Measurements from ENCODE around the gene CCDC51.

The CCDC51 gene

DNA sequence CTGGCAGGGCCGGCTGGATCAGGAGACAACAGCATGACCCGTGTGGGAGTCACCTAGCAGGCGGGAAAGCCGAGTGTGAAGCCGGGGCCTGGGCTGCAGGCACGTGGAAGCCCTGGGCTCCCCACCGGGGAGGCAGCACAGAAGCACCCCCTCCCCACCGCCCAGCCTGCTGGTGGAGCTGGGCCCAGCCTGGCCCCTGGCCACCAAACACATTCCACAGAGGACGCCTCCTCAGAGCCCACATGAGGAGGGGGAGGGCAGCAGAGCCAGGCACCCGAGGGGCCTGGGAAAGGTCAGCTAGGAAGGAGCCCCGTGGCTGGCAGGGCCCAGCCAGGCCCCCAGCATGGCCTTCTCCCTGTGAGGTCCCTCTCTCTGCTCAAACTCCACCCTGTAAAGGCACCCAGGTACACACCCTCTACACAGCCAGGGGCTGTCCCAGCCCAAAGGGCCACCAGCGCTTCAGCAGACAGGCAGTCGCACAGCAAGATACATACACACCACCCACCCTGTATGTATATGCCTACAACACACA, 14.6 kb downstream of the CCDC51 start:
- Mint-ChIP-seq H3K4me3 (no peak overlapping the region), H3K36me3 (no peaks in the 10 kb centered on the region), H3K9me3 (no peaks in the 10 kb centered on the region), H3K27me3 (peaks cover 19 to 23% of the 10 kb centered on the region in 2 donors), H3K4me1 (peaks cover 9 to 19% of the 10 kb centered on the region in 2 donors), H3K27ac (no peak overlapping the region)
- DNase-seq (no peak), ATAC-seq (replicated peaks) (no peak)

- no peak for DNase-seq
- peaks cover 3 to 11% of the 10 kb centered on the region in 2 donors for H3K4me1 Mint-ChIP-seq
- H3K4me3 Mint-ChIP-seq = no peak overlapping the region
- peaks cover 12 to 18% of the 10 kb centered on the region in 2 donors for H3K27me3 Mint-ChIP-seq
- no peak for ATAC-seq (replicated peaks)
- no peaks in the 10 kb centered on the region for H3K9me3 Mint-ChIP-seq
- H3K27ac Mint-ChIP-seq = no peak overlapping the region
- no peaks in the 10 kb centered on the region for H3K36me3 Mint-ChIP-seq
Observed at GRCh38 chr3:48423883-48424695, 15.8 kb downstream of the CCDC51 start.

- H3K27ac Mint-ChIP-seq = no peak overlapping the region
- no peaks in the 10 kb centered on the region for H3K36me3 Mint-ChIP-seq
- peaks cover 3 to 9% of the 10 kb centered on the region in 2 donors for H3K4me1 Mint-ChIP-seq
- peaks cover 10 to 16% of the 10 kb centered on the region in 2 donors for H3K27me3 Mint-ChIP-seq
- DNase-seq = no peak
- ATAC-seq (replicated peaks) = no peak
- H3K4me3 Mint-ChIP-seq = no peak overlapping the region
- no peaks in the 10 kb centered on the region for H3K9me3 Mint-ChIP-seq
Observed at GRCh38 chr3:48423241-48423882, 16.6 kb downstream of the CCDC51 start.

DNA sequence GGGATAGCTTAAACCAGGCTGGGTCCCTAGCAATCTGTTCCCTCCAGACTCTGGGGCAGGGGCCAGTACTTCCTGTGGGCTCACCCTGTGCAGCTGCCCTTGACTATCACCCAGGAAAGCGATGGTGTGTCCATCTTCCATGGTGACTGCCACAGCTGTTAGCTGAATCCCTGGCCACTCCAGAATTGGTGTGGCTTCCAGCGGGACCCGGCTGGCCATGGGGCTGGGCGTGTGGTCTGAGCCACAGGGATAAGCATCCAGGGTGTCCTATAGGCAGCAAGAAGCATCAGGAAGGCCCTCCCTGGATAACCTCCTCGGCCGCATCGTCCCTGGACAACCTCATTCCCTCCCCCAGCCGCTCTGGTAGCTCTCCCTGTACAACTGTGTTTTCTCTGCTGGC, 17.2 kb downstream of the CCDC51 start:
- Mint-ChIP-seq H3K4me1 (peaks cover 3 to 7% of the 10 kb centered on the region in 2 donors), H3K4me3 (no peak overlapping the region), H3K9me3 (no peaks in the 10 kb centered on the region), H3K27me3 (peaks cover 3 to 9% of the 10 kb centered on the region in 2 donors), H3K27ac (no peak overlapping the region), H3K36me3 (no peaks in the 10 kb centered on the region)
- DNase-seq (no peak), ATAC-seq (replicated peaks) (no peak)

DNA sequence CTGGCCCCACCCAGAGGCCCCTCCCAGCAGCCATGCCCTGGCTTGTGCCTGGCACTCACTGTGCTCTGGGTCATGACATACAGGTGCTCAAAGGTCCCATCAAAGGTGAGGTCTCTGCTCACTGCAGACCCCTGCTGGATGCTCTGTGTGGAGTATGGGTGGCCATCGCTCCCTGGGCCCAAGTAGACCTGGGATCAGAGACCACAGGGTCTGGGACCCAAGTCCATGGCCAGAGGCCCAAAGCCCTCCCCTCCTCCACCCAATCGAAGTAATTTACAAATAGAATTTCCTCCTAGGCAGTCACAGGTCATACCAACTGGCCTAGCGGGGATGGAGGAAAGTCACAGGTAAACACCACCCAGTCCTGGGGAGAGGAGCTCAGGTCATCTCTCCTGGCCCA, 17.6 kb downstream of the CCDC51 start:
- Mint-ChIP-seq H3K9me3 (no peaks in the 10 kb centered on the region), H3K36me3 (no peaks in the 10 kb centered on the region), H3K27me3 (peaks cover 0 to 5% of the 10 kb centered on the region in 2 donors), H3K4me1 (peaks cover 3 to 7% of the 10 kb centered on the region in 2 donors), H3K27ac (no peak overlapping the region), H3K4me3 (no peak overlapping the region)
- DNase-seq (no peak), ATAC-seq (replicated peaks) (no peak)

DNA sequence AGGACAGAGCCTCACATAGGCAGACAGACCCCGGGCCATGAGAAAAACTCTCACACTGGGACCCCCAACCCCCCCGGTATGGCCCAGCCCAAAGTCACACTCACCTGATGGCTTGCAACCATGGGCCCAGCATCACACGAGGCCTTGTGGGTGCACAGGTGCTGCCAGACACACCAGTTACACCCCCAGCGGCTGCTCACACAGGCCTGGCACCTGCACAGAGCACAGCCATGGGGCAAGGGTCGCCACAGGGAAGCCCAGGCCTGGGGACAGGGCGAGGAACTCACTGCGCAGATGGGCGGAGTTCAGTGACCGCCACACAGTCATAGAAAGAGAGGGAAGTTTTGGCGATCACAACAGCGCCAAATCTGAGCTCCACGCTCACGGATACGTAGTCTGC, 19.4 kb downstream of the CCDC51 start:
- Mint-ChIP-seq H3K4me1 (peaks cover 3 to 7% of the 10 kb centered on the region in 2 donors), H3K9me3 (no peaks in the 10 kb centered on the region), H3K36me3 (no peaks in the 10 kb centered on the region), H3K4me3 (no peak overlapping the region), H3K27ac (no peak overlapping the region), H3K27me3 (no peaks in the 10 kb centered on the region)
- no peak for ATAC-seq (replicated peaks)
- DNase-seq = no peak

DNA sequence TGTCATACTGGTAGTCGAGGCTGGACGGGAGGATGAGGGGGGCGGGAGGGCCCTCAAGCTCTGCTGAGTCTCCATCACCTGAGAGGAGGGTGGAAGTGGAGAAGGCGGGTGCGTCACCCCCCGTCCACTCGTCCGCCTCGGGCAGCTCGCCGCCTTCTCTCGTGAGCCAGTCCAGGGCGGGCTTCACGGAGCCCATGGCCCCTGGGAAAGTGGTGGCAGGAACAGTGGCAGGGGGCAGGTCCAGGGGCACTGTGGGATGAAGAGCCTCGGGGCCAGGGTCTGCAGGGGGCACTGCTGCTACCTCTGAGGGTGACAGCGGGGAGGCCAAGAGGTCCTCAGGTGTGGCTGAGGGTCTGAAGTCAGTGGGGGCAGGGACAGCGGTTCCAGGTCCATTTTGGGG, 20.3 kb downstream of the CCDC51 start:
- ATAC-seq (replicated peaks) (no peak), DNase-seq (no peak)
- H3K27ac Mint-ChIP-seq = no peak overlapping the region
- H3K36me3 Mint-ChIP-seq = no peaks in the 10 kb centered on the region
- H3K27me3 Mint-ChIP-seq = no peaks in the 10 kb centered on the region
- H3K4me3 Mint-ChIP-seq = no peak overlapping the region
- H3K4me1 Mint-ChIP-seq = peaks cover 3 to 7% of the 10 kb centered on the region in 2 donors
- H3K9me3 Mint-ChIP-seq = no peaks in the 10 kb centered on the region

DNA sequence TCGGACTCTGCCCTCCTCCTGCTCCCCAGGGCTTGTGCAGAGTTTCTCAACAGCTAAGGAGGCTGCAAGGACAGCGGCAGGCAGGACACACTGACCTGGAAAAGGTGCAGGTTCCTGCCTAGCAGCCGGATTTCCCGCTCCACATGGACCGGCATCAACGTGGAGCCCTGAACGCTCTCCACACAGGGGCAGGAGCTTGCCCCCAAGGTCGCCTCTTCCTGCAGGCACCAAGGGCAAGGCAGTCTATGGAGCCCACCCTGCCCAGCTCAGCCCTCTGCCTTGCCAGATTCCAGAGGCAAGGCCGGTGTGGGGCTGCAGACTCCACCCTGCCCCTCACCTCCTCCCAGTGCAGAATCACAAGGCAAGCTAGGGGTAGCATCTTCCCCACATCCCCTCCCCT, 20.8 kb downstream of the CCDC51 start:
- DNase-seq (no peak), ATAC-seq (replicated peaks) (no peak)
- Mint-ChIP-seq H3K27me3 (no peaks in the 10 kb centered on the region), H3K27ac (no peak overlapping the region), H3K4me3 (no peak overlapping the region), H3K36me3 (no peaks in the 10 kb centered on the region), H3K4me1 (peaks cover 3 to 7% of the 10 kb centered on the region in 2 donors), H3K9me3 (no peaks in the 10 kb centered on the region)

- Mint-ChIP-seq H3K27me3 (no peaks in the 10 kb centered on the region), H3K36me3 (no peaks in the 10 kb centered on the region), H3K4me3 (no peak overlapping the region), H3K27ac (no peak overlapping the region), H3K9me3 (no peaks in the 10 kb centered on the region), H3K4me1 (peaks cover 3 to 7% of the 10 kb centered on the region in 2 donors)
- DNase-seq = no peak
- ATAC-seq (replicated peaks) = no peak
Observed at GRCh38 chr3:48418651-48419050, 21.3 kb downstream of the CCDC51 start.

- no peaks in the 10 kb centered on the region for H3K9me3 Mint-ChIP-seq
- H3K27me3 Mint-ChIP-seq = no peaks in the 10 kb centered on the region
- H3K36me3 Mint-ChIP-seq = no peaks in the 10 kb centered on the region
- H3K27ac Mint-ChIP-seq = no peak overlapping the region
- DNase-seq (no peak), ATAC-seq (replicated peaks) (no peak)
- H3K4me3 Mint-ChIP-seq = no peak overlapping the region
- peaks cover 3 to 5% of the 10 kb centered on the region in 2 donors for H3K4me1 Mint-ChIP-seq
Observed at GRCh38 chr3:48418140-48418539, 21.8 kb downstream of the CCDC51 start.

DNA sequence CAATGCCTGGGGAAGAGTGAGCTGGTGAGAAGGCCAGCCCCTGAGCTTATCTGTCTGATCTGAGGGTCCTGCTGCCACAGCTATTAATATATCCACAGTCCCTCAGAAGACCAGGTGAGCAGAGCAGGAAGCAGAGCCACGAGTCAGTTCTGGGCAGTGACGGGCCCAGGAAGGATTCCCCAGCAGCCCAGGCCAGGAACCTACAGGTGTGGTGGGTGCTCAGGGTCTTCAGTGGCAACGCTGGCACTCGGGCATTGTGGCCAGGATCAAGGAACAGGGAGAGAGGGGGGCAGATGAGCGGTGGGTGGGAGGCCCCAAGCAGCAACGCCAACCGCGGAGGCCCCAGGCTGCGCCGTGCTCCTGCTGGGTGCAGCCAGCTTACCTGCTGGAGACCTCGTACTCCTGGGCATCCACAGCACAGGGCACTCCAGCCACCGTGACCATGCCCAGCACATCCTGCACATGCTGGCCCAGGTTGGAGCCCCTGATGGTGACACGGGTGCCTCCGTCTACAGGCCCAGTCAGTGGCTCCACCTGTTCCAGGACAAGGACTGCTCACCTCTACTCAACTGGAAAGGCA, 22.3 kb downstream of the CCDC51 start:
- Mint-ChIP-seq H3K27me3 (no peaks in the 10 kb centered on the region), H3K4me1 (no peaks in the 10 kb centered on the region), H3K9me3 (no peaks in the 10 kb centered on the region), H3K36me3 (no peaks in the 10 kb centered on the region), H3K27ac (no peak overlapping the region), H3K4me3 (no peak overlapping the region)
- ATAC-seq (replicated peaks) (no peak), DNase-seq (no peak)

DNA sequence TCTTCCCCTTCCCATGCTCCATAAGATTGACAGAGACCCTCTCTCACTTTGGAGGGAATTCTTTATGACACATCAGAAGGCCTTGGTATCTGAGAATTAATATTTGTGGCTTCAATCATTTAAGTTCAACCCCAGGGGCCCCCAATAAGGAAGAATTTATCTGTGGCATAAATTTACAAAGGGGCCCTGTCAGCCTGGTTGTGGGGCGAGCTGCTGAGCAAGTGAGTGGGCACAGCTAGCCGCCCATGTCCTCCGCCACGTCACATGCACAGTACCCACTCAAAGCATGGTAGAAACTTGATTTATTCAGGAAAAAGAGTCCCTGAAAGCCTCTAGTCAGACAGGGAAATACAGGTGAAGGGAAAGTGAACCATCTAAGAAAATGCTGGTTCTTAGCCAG, 23.4 kb downstream of the CCDC51 start:
- Mint-ChIP-seq H3K4me3 (no peak overlapping the region), H3K9me3 (no peaks in the 10 kb centered on the region), H3K4me1 (no peaks in the 10 kb centered on the region), H3K27ac (no peak overlapping the region), H3K36me3 (no peaks in the 10 kb centered on the region), H3K27me3 (no peaks in the 10 kb centered on the region)
- no peak for ATAC-seq (replicated peaks)
- DNase-seq = no peak

GRCh38 chr3:48416091-48416505, 23.8 kb downstream of the CCDC51 start:
- H3K4me1 Mint-ChIP-seq = no peaks in the 10 kb centered on the region
- no peaks in the 10 kb centered on the region for H3K36me3 Mint-ChIP-seq
- H3K27me3 Mint-ChIP-seq = no peaks in the 10 kb centered on the region
- no peaks in the 10 kb centered on the region for H3K9me3 Mint-ChIP-seq
- no peak for ATAC-seq (replicated peaks)
- no peak overlapping the region for H3K27ac Mint-ChIP-seq
- H3K4me3 Mint-ChIP-seq = no peak overlapping the region
- no peak for DNase-seq

DNA sequence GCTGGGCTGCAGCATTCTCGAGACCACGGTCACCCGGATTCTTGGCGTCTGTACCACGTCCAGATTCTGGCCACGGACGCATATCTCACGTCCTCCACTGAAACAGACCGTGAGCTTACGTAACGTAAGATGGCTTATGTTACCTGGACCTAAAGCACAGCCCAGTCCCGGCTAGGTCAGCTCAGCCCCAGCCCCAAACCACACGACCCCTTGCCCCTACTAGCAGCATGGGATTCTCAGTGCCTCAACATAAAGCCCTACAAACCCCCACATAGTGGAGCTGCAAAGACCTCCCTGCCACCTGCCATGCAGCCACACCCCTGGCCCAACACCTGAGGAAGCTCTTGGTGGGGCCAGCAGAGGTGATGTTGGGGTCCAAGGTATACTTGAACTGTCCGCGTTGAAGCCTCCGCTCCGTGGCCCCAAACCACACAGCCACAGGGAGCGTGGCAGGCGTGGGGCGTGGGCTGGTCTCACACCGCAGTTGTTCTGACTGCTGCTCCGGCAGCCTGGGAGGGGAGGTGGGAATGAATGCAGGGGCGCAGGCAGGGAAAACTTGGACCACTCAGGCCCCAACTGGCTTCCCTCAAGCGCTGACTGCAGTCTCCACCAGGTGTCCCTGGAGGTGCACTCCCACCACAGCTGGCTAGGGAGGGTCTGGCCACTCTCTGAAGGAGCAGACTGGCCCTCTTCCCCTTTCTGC, 24.5 kb downstream of the CCDC51 start:
- H3K36me3 Mint-ChIP-seq = no peaks in the 10 kb centered on the region
- no peaks in the 10 kb centered on the region for H3K27me3 Mint-ChIP-seq
- no peaks in the 10 kb centered on the region for H3K4me1 Mint-ChIP-seq
- H3K27ac Mint-ChIP-seq = no peak overlapping the region
- no peak for DNase-seq
- H3K9me3 Mint-ChIP-seq = no peaks in the 10 kb centered on the region
- ATAC-seq (replicated peaks) = no peak
- no peak overlapping the region for H3K4me3 Mint-ChIP-seq

Measured in stimulated activated naive B cell treated with anti-CD40 and anti-IgM and Interleukin-4, amounts not matched to agents 10 μg/mL and 1 μg/mL and 100 μg/mL, for 72 hours (primary cell).